ENCODE results near the gene TARP.

TARP gene

GRCh38 chr7:38321515-38321944 is 48.1 kb upstream of the TARP start:
- peak; percentile 46 for ATAC-seq
- TF ChIP-seq CSDC2 (CRISPR knock-in tag; IDR thresholded peaks at IDR 0.05): no peak
- peak; percentile 72 for TF ChIP-seq ISL1 (CRISPR knock-in tag; IDR thresholded peaks at IDR 0.05)

GRCh38 chr7:38321050-38321449 is 47.6 kb upstream of the TARP start:
- no peak for TF ChIP-seq OSR1 (CRISPR knock-in tag; IDR thresholded peaks at IDR 0.05)
- TF ChIP-seq SNAI2 (CRISPR knock-in tag; IDR thresholded peaks at IDR 0.05): no peak
- TF ChIP-seq ZC3H10 (CRISPR knock-in tag; IDR thresholded peaks at IDR 0.05): no peak
- TF ChIP-seq, protein P1, sequence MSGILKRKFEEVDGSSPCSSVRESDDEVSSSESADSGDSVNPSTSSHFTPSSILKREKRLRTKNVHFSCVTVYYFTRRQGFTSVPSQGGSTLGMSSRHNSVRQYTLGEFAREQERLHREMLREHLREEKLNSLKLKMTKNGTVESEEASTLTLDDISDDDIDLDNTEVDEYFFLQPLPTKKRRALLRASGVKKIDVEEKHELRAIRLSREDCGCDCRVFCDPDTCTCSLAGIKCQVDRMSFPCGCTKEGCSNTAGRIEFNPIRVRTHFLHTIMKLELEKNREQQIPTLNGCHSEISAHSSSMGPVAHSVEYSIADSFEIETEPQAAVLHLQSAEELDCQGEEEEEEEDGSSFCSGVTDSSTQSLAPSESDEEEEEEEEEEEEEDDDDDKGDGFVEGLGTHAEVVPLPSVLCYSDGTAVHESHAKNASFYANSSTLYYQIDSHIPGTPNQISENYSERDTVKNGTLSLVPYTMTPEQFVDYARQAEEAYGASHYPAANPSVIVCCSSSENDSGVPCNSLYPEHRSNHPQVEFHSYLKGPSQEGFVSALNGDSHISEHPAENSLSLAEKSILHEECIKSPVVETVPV (CRISPR knock-in tag; IDR thresholded peaks at IDR 0.05): no peak
- TF ChIP-seq ZFP3 (CRISPR knock-in tag; IDR thresholded peaks at IDR 0.05): no peak
- TF ChIP-seq ZFP30 (CRISPR knock-in tag; IDR thresholded peaks at IDR 0.05): no peak
- no peak for TF ChIP-seq ISL1 (CRISPR knock-in tag; IDR thresholded peaks at IDR 0.05)
- no peak for TF ChIP-seq ESRRG (CRISPR knock-in tag; IDR thresholded peaks at IDR 0.05)
- no peak for TF ChIP-seq CSDC2 (CRISPR knock-in tag; IDR thresholded peaks at IDR 0.05)
- no peak for TF ChIP-seq BACH2 (CRISPR knock-in tag; IDR thresholded peaks at IDR 0.05; ENCODE audit: borderline replicate concordance)
- no peak for TF ChIP-seq ZNF8 (CRISPR knock-in tag; IDR thresholded peaks at IDR 0.05)
- no peak for TF ChIP-seq TCF4 (CRISPR knock-in tag; IDR thresholded peaks at IDR 0.05; ENCODE audit: borderline replicate concordance)
- TF ChIP-seq CREB5 (CRISPR knock-in tag; IDR thresholded peaks at IDR 0.05; ENCODE audit: low read depth): no peak
- TF ChIP-seq ZNF565 (CRISPR knock-in tag; conservative IDR thresholded peaks at IDR 0.05; ENCODE audit: low read depth): no peak
- no peak for TF ChIP-seq ZNF70 (CRISPR knock-in tag; IDR thresholded peaks at IDR 0.05)
- no peak for TF ChIP-seq RARB (CRISPR knock-in tag; IDR thresholded peaks at IDR 0.05)
- TF ChIP-seq GLIS3 (CRISPR knock-in tag; IDR thresholded peaks at IDR 0.05): no peak
- no peak for TF ChIP-seq TOX (CRISPR knock-in tag; IDR thresholded peaks at IDR 0.05; ENCODE audit: borderline replicate concordance)
- no peak for TF ChIP-seq POU6F1 (CRISPR knock-in tag; IDR thresholded peaks at IDR 0.05; ENCODE audit: borderline replicate concordance, low read depth)
- ATAC-seq: no peak

GRCh38 chr7:38319873-38320272 is 46.4 kb upstream of the TARP start:
- TF ChIP-seq TSHZ2 (CRISPR knock-in tag; IDR thresholded peaks at IDR 0.05): no peak
- no peak for TF ChIP-seq GLIS3 (CRISPR knock-in tag; IDR thresholded peaks at IDR 0.05)
- no peak for TF ChIP-seq ZC3H10 (CRISPR knock-in tag; IDR thresholded peaks at IDR 0.05)
- no peak for ATAC-seq

GRCh38 chr7:38318803-38319416 is 45.5 kb upstream of the TARP start:
- peak; percentile 95 for ATAC-seq
- TF ChIP-seq OSR1 (CRISPR knock-in tag; IDR thresholded peaks at IDR 0.05) (no peak), BACH2 (CRISPR knock-in tag; IDR thresholded peaks at IDR 0.05; ENCODE audit: borderline replicate concordance) (no peak), ISL1 (CRISPR knock-in tag; IDR thresholded peaks at IDR 0.05) (no peak), POU6F1 (CRISPR knock-in tag; IDR thresholded peaks at IDR 0.05; ENCODE audit: borderline replicate concordance, low read depth) (no peak), ZNF565 (CRISPR knock-in tag; conservative IDR thresholded peaks at IDR 0.05; ENCODE audit: low read depth) (no peak), PPARA (CRISPR knock-in tag; IDR thresholded peaks at IDR 0.05; ENCODE audit: borderline replicate concordance) (no peak), ESRRG (CRISPR knock-in tag; IDR thresholded peaks at IDR 0.05) (no peak), CSDC2 (CRISPR knock-in tag; IDR thresholded peaks at IDR 0.05) (no peak), ZC3H10 (CRISPR knock-in tag; IDR thresholded peaks at IDR 0.05) (no peak), ZNF70 (CRISPR knock-in tag; IDR thresholded peaks at IDR 0.05) (no peak), CREB5 (CRISPR knock-in tag; IDR thresholded peaks at IDR 0.05; ENCODE audit: low read depth) (no peak)
- TF ChIP-seq, protein P2, sequence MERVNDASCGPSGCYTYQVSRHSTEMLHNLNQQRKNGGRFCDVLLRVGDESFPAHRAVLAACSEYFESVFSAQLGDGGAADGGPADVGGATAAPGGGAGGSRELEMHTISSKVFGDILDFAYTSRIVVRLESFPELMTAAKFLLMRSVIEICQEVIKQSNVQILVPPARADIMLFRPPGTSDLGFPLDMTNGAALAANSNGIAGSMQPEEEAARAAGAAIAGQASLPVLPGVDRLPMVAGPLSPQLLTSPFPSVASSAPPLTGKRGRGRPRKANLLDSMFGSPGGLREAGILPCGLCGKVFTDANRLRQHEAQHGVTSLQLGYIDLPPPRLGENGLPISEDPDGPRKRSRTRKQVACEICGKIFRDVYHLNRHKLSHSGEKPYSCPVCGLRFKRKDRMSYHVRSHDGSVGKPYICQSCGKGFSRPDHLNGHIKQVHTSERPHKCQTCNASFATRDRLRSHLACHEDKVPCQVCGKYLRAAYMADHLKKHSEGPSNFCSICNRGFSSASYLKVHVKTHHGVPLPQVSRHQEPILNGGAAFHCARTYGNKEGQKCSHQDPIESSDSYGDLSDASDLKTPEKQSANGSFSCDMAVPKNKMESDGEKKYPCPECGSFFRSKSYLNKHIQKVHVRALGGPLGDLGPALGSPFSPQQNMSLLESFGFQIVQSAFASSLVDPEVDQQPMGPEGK (CRISPR knock-in tag; IDR thresholded peaks at IDR 0.05; ENCODE audit: borderline replicate concordance): no peak

All from SK-N-SH treated with all-trans-retinoic acid at 6 μM for 48 hours (cell line).